GM12874 (cell line): ENCODE results near the gene PRSS16.

ENCODE experiments used
- CTCF ChIP-seq: IDR thresholded peaks from 2 replicates; pipeline ENCODE4 v1.5.1; 2011; ENCODE audit warnings: low read depth, mild to moderate bottlenecking, control low read depth, low read length, moderate library complexity; ENCODE audit not compliant: insufficient read depth

PRSS16 gene

GRCh38 chr6:27267857-27268434 is 20.4 kb downstream of the PRSS16 start:
- no peak for TF ChIP-seq CTCF

- no peak for TF ChIP-seq CTCF
Observed at GRCh38 chr6:27268803-27269202, 21.3 kb downstream of the PRSS16 start.

- no peak for TF ChIP-seq CTCF
Observed at GRCh38 chr6:27273783-27274182, 26.3 kb downstream of the PRSS16 start.

- TF ChIP-seq CTCF: no peak
Observed at GRCh38 chr6:27275025-27275956, 27.8 kb downstream of the PRSS16 start.

- TF ChIP-seq CTCF: no peak
Observed at GRCh38 chr6:27279513-27280063, 32.1 kb downstream of the PRSS16 start.

- TF ChIP-seq CTCF: no peak
Observed at GRCh38 chr6:27280064-27280539, 32.6 kb downstream of the PRSS16 start.

GRCh38 chr6:27280540-27281000 is 33.1 kb downstream of the PRSS16 start:
- TF ChIP-seq CTCF: no peak
